ENCODE results near the gene DIPK1B.
A peak's percentile ranks its signal among the peaks of the same experiment; 100 is the strongest.

The DIPK1B gene

DNA sequence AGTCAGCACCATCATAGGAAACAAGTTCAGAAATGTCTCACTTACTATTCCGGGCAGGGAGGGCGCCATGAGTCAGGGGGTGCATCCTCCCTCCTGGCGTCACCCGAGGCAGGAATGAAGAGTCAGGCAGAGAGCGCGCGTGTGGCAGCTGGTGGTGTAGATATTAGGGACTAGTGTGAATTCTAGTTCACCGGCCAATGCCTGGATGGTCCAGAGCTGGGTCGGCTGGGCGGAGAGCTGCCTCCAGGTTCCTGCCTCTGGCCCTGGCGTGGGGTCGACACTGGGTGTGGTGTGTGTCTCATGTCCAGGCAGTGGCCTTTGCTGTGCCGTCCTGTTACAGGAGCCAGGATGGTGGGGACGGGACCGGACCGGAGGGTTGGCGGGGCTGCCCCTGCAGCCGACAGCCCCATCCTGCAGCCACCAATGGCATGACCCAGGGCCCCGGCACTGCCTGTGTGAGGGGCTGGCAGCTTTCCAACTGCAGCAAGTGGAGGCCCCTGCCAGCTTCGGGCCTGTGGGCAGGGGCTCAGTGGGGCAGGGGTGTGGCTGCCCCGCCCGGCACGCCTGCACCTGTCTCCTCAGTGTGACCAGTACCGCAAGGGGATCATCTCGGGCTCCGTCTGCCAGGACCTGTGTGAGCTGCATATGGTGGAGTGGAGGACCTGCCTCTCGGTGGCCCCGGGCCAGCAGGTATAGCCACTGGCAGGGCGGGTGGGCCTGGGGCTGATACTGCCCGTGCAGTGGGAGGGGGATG lies 9.1 kb downstream of the DIPK1B start:
- DNase-seq, result no peak

GRCh38 chr9:136722093-136722968 lies 10.0 kb downstream of the DIPK1B start:
- no peak for DNase-seq

- DNase-seq, result no peak
These were observed 10.6 kb downstream of the DIPK1B start for GRCh38 chr9:136722969-136723356.

DNA sequence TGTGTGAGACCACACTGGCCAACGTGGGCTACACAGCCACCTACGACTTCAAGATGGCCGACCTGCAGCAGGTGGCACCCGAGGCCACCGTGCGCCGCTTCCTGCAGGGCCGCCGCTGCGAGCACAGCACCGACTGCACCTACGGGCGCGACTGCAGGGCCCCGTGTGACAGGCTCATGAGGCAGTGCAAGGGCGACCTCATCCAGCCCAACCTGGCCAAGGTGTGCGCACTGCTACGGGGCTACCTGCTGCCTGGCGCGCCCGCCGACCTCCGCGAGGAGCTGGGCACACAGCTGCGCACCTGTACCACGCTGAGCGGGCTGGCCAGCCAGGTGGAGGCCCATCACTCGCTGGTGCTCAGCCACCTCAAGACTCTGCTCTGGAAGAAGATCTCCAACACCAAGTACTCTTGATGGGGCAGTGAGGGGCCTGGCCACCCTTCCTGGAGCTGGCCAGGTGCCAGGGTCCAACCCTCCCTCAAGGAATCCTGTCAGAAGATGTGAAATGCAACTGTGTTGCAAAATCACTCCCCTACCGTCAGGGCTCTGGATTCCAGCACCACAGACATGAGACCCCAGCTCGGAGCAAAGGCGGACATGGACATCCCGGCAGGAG lies 11.1 kb downstream of the DIPK1B start:
- DNase-seq, result no peak

- DNase-seq, result no peak
These were observed 11.6 kb downstream of the DIPK1B start for GRCh38 chr9:136723989-136724388.

- DNase-seq, result no peak
These were observed 12.4 kb downstream of the DIPK1B start for GRCh38 chr9:136724772-136725171.

- peak; percentile 41 for DNase-seq
These were observed 13.2 kb downstream of the DIPK1B start for GRCh38 chr9:136725612-136726011.

GRCh38 chr9:136726118-136726517 lies 13.7 kb downstream of the DIPK1B start:
- DNase-seq, result no peak

GRCh38 chr9:136726631-136727191 lies 14.3 kb downstream of the DIPK1B start:
- no peak for DNase-seq

DNA sequence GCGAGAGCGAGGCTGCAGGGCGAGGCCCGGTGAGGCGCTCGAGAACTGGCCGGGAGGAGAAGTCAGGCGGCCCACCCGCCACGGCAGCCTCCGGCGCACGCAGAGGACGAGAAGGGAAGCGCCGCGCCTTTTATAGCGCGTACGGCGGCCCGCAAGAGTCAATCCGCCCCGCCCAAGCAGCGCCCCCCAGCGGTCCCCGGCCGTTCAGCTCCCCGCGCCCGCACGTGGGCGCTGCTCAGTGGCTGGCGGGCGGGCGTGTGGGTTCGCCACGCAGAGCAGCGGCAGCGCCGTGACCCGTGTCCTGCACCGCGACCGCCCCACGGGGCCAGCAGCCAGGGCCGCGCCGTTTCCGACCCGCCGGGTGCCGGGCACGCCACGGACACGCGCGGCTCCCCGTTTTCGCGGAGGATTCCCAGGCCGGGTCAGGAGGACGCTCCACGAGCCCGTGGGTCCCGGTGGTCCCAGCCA lies 15.7 kb downstream of the DIPK1B start:
- DNase-seq, result peak; percentile 48

- DNase-seq, result no peak
These were observed 16.3 kb downstream of the DIPK1B start for GRCh38 chr9:136728548-136729123.

- DNase-seq, result no peak
These were observed 16.8 kb downstream of the DIPK1B start for GRCh38 chr9:136729144-136729543.

DNA sequence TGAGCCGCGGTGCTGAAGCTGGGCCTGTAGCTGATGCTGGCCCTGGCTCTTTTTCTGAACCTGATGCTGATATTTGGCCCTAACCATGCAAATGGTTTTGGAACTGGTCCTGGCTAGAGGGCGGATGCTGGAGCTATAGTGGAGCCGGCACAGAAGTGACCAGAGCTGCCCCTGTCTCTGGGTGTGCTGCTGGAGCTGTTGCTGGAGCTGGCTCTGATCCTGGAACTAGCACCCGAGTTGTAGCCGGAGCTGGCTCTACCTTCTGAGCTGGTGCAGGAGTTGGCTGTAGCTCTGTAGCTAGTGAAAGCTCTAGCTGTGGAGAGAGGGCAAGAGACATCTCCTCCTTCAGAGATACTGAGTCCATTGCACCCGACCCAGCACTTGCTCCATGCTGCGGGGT lies 17.6 kb downstream of the DIPK1B start:
- DNase-seq, result no peak

GRCh38 chr9:136732444-136733178 lies 20.2 kb downstream of the DIPK1B start:
- no peak for DNase-seq

GRCh38 chr9:136733611-136734010 lies 21.2 kb downstream of the DIPK1B start:
- no peak for DNase-seq

DNA sequence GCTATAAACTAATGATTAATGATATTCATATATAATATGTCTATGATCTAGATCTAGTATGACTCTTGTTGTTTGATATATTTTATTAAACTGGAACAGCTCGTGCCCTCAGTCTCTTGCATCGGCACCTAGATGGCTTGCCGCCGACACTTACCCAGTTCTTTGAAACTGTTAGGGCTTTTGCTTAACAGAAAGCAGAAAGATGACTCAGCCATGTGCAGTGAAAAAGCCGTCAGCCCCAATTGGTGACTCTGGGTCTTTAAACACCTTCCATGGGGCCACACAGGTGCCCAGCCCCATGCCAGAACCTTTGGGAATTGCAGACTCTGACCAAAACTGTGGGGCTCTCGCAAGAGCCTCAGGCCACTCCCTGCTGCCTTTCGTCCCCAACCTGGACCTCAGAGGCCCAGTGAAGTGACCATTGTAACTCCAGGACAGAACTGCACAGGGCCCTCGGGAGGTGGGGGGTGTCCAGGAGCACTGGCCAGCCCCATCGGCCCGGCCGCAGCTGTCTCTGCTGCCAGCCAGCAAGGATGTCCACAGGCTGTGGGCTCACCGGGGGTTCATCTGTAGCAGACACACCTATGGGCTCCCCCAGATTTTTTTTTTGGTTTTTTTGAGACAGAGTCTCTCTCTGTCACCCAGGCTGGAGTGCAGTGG lies 22.6 kb downstream of the DIPK1B start:
- no peak for DNase-seq

DNA sequence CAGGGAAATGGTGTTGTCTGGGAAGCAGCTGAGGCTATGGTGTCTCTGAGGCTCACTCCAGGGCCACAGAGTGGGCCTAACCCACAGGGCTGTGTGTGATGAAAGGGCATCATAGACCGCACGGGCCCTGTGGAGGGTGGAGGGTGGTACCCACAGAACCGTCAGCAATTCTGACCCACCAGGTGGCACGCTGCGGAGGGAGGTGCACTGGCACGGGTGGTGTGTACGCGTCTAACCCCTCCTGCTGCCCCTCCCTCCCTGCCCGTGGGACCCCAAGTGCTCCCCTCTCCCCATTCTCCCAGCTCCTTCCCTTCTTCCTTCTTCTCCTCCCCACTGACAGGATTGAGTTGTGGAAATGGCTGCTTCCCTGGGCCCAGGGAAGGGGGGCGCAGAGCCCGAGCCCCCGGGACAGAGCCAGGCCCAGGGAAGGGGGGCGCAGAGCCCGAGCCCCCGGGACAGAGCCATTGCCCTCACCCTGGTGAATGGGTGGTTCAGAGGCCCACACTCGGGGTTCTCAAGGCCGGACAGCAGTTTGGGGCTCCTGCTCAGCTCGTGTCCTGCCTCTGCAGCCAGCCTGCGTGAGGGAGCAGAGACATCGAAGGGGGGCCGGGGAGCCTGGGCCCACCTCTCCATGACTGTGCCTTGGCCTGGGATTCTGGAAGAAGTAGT lies 23.6 kb downstream of the DIPK1B start:
- DNase-seq, result no peak

DNA sequence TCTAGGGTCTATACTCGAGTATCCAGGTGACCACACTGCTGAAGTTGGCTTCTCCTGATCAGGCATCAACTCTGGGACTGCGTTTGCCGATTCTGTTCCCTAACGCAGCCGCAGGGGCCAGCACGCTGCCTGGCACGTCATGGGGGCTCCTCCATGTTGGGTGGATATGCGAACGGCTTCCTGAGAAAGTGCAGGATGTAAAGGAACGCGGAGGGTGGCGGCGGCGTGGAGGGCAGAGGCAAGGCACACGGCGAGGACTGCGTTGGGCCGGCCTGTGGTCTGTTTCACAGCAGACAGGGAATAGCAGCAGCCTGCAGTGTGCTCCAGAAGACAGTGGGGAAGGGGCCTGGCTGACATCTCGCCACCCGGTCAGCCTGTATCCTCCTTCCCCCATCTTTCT lies 26.6 kb downstream of the DIPK1B start:
- no peak for DNase-seq

GRCh38 chr9:136739509-136739908 lies 27.1 kb downstream of the DIPK1B start:
- DNase-seq, result no peak

DNA sequence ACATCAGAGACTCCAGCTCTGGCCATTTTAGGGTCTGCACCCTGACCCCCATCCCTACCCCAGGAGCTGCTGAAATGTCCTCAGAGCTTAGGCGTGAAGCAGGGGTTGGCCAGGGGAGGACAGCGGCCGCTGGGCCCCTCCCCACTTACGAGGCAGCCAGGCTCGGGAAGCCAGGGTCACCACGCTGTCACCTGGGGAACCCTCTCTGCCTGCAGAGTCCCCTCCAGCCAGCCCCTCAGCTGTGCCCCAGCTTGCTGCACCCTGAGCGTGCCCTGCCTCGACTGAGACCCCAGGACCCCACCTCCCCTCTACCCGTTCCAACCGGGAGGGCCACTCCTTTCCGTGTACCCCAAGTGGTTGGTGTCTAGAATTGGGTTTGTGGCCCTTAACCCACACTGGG lies 27.7 kb downstream of the DIPK1B start:
- no peak for DNase-seq

- DNase-seq, result no peak
These were observed 28.1 kb downstream of the DIPK1B start for GRCh38 chr9:136740491-136740890.
